Memory B cell (primary cell): Measurements from ENCODE around the gene FGFR2.

ENCODE experiments used
- ATAC-seq: fragments of 150-1000 bp; cut with Tn5 transposase; 2 replicates; pipeline ENCODE4 v1.10.0; 2021; ENCODE audit warnings: low read depth, mild to moderate bottlenecking, moderate library complexity
- DNase-seq, 2 donors: peaks; one replicate each; pipeline ENCODE4 v3.0.0; 2022; ENCODE audit warnings: low spot score in 2 of 2
- H3K27ac Mint-ChIP-seq: one replicate; pipeline ENCODE4 v1.8.0; 2022; ENCODE audit warnings: mild to moderate bottlenecking, moderate library complexity, mixed read lengths
- H3K27me3 Mint-ChIP-seq: one replicate; pipeline ENCODE4 v1.8.0; 2022; ENCODE audit warnings: mixed read lengths
- H3K36me3 Mint-ChIP-seq: one replicate; pipeline ENCODE4 v1.8.0; 2022; ENCODE audit warnings: mild to moderate bottlenecking, mixed read lengths
- H3K4me1 Mint-ChIP-seq: one replicate; pipeline ENCODE4 v1.8.0; 2022; ENCODE audit warnings: mixed read lengths
- H3K4me3 Mint-ChIP-seq: one replicate; pipeline ENCODE4 v1.8.0; 2022; ENCODE audit warnings: mild to moderate bottlenecking, moderate library complexity, mixed read lengths
- H3K9me3 Mint-ChIP-seq: one replicate; pipeline ENCODE4 v1.8.0; 2022; ENCODE audit warnings: mixed read lengths

The FGFR2 gene

GRCh38 chr10:121503587-121504051 lies 94.6 kb downstream of the FGFR2 start:
- ATAC-seq, result no peak
- Mint-ChIP-seq H3K4me1 (no peaks in the 10 kb centered on the region), H3K9me3 (peaks cover 2% of the 10 kb centered on the region), H3K36me3 (no peaks in the 10 kb centered on the region), H3K27me3 (no peaks in the 10 kb centered on the region), H3K4me3 (no peak overlapping the region), H3K27ac (no peak overlapping the region)
- DNase-seq, result no peak

GRCh38 chr10:121501796-121502195 lies 96.4 kb downstream of the FGFR2 start:
- Mint-ChIP-seq H3K9me3 (peaks cover 2% of the 10 kb centered on the region), H3K4me3 (no peak overlapping the region), H3K4me1 (no peaks in the 10 kb centered on the region), H3K36me3 (no peaks in the 10 kb centered on the region), H3K27me3 (no peaks in the 10 kb centered on the region), H3K27ac (no peak overlapping the region)
- ATAC-seq (no peak), DNase-seq (no peak)

- H3K9me3 Mint-ChIP-seq, result no peaks in the 10 kb centered on the region
- H3K4me1 Mint-ChIP-seq, result no peaks in the 10 kb centered on the region
- ATAC-seq (no peak), DNase-seq (no peak)
- no peak overlapping the region for H3K4me3 Mint-ChIP-seq
- H3K27ac Mint-ChIP-seq, result no peak overlapping the region
- H3K27me3 Mint-ChIP-seq, result no peaks in the 10 kb centered on the region
- H3K36me3 Mint-ChIP-seq, result no peaks in the 10 kb centered on the region
Measured at GRCh38 chr10:121500701-121501332, 97.4 kb downstream of the FGFR2 start.

GRCh38 chr10:121497513-121498470 lies 100.5 kb downstream of the FGFR2 start:
- ATAC-seq (no peak), DNase-seq (no peak)
- Mint-ChIP-seq H3K27me3 (peaks cover 2% of the 10 kb centered on the region), H3K9me3 (no peaks in the 10 kb centered on the region), H3K27ac (no peak overlapping the region), H3K36me3 (no peaks in the 10 kb centered on the region), H3K4me1 (no peaks in the 10 kb centered on the region), H3K4me3 (no peak overlapping the region)

- Mint-ChIP-seq H3K4me3 (no peak overlapping the region), H3K9me3 (no peaks in the 10 kb centered on the region), H3K27me3 (peaks cover 4% of the 10 kb centered on the region), H3K4me1 (no peaks in the 10 kb centered on the region), H3K36me3 (no peaks in the 10 kb centered on the region), H3K27ac (no peak overlapping the region)
- DNase-seq (no peak), ATAC-seq (no peak)
Measured at GRCh38 chr10:121495719-121496118, 102.5 kb downstream of the FGFR2 start.

GRCh38 chr10:121494296-121494695 lies 103.9 kb downstream of the FGFR2 start:
- no peak for ATAC-seq
- Mint-ChIP-seq H3K4me3 (no peak overlapping the region), H3K4me1 (no peaks in the 10 kb centered on the region), H3K27ac (no peak overlapping the region), H3K36me3 (no peaks in the 10 kb centered on the region), H3K9me3 (peaks cover 3% of the 10 kb centered on the region), H3K27me3 (peaks cover 4% of the 10 kb centered on the region)
- DNase-seq, result no peak

GRCh38 chr10:121493521-121493920 lies 104.7 kb downstream of the FGFR2 start:
- DNase-seq (no peak), ATAC-seq (no peak)
- Mint-ChIP-seq H3K4me1 (no peaks in the 10 kb centered on the region), H3K27me3 (peaks cover 4% of the 10 kb centered on the region), H3K36me3 (no peaks in the 10 kb centered on the region), H3K9me3 (peaks cover 3% of the 10 kb centered on the region), H3K27ac (no peak overlapping the region), H3K4me3 (no peak overlapping the region)

- H3K4me1 Mint-ChIP-seq, result no peaks in the 10 kb centered on the region
- DNase-seq (no peak), ATAC-seq (no peak)
- H3K27me3 Mint-ChIP-seq, result peaks cover 4% of the 10 kb centered on the region
- H3K27ac Mint-ChIP-seq, result no peak overlapping the region
- no peak overlapping the region for H3K4me3 Mint-ChIP-seq
- H3K36me3 Mint-ChIP-seq, result no peaks in the 10 kb centered on the region
- peaks cover 3% of the 10 kb centered on the region for H3K9me3 Mint-ChIP-seq
Measured at GRCh38 chr10:121490871-121491519, 107.2 kb downstream of the FGFR2 start.

GRCh38 chr10:121485436-121486139 lies 112.7 kb downstream of the FGFR2 start:
- Mint-ChIP-seq H3K27ac (no peak overlapping the region), H3K4me1 (no peaks in the 10 kb centered on the region), H3K36me3 (no peaks in the 10 kb centered on the region), H3K27me3 (no peaks in the 10 kb centered on the region), H3K4me3 (no peak overlapping the region), H3K9me3 (peaks cover 3% of the 10 kb centered on the region)
- DNase-seq (no peak), ATAC-seq (no peak)

- Mint-ChIP-seq H3K4me3 (no peak overlapping the region), H3K27ac (no peak overlapping the region), H3K9me3 (peaks cover 3% of the 10 kb centered on the region), H3K4me1 (no peaks in the 10 kb centered on the region), H3K27me3 (no peaks in the 10 kb centered on the region), H3K36me3 (no peaks in the 10 kb centered on the region)
- DNase-seq (no peak), ATAC-seq (no peak)
Measured at GRCh38 chr10:121484816-121485215, 113.4 kb downstream of the FGFR2 start.

GRCh38 chr10:121484401-121484800 lies 113.8 kb downstream of the FGFR2 start:
- DNase-seq (no peak), ATAC-seq (no peak)
- H3K4me3 Mint-ChIP-seq, result no peak overlapping the region
- no peaks in the 10 kb centered on the region for H3K27me3 Mint-ChIP-seq
- no peak overlapping the region for H3K27ac Mint-ChIP-seq
- H3K4me1 Mint-ChIP-seq, result no peaks in the 10 kb centered on the region
- no peaks in the 10 kb centered on the region for H3K36me3 Mint-ChIP-seq
- no peaks in the 10 kb centered on the region for H3K9me3 Mint-ChIP-seq

GRCh38 chr10:121481180-121481579 lies 117.1 kb downstream of the FGFR2 start:
- H3K9me3 Mint-ChIP-seq, result no peaks in the 10 kb centered on the region
- no peaks in the 10 kb centered on the region for H3K36me3 Mint-ChIP-seq
- H3K27ac Mint-ChIP-seq, result no peak overlapping the region
- no peak overlapping the region for H3K4me3 Mint-ChIP-seq
- DNase-seq (no peak), ATAC-seq (no peak)
- no peaks in the 10 kb centered on the region for H3K4me1 Mint-ChIP-seq
- H3K27me3 Mint-ChIP-seq, result no peaks in the 10 kb centered on the region

- peaks cover 2% of the 10 kb centered on the region for H3K27me3 Mint-ChIP-seq
- H3K27ac Mint-ChIP-seq, result no peak overlapping the region
- ATAC-seq (no peak), DNase-seq (no peak)
- no peaks in the 10 kb centered on the region for H3K4me1 Mint-ChIP-seq
- no peak overlapping the region for H3K4me3 Mint-ChIP-seq
- H3K36me3 Mint-ChIP-seq, result no peaks in the 10 kb centered on the region
- no peaks in the 10 kb centered on the region for H3K9me3 Mint-ChIP-seq
Measured at GRCh38 chr10:121478556-121478955, 119.7 kb downstream of the FGFR2 start.
